ENCODE results near the gene CTU1.

Gene CTU1

DNA sequence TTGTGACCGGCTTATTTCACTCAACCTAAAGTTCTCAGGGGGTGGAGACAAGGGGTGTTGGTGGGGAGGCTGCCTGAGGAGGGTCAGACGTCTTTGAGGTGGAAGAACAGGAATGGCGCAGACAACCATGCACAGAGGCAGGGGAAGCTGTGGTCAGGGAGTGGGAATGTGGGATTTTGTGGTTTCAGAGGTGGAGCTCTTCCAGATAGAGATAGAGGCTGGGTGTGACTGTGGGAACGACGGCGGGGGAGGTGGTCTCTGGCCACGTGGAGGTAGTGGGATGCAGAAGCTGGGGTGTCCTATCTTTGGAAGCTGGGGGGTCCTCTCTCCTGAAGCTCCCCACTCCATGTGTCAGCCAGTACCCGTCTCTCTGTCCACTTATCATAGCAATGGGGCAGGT lies 17.7 kb downstream of the CTU1 start:
- TF ChIP-seq, protein P1, sequence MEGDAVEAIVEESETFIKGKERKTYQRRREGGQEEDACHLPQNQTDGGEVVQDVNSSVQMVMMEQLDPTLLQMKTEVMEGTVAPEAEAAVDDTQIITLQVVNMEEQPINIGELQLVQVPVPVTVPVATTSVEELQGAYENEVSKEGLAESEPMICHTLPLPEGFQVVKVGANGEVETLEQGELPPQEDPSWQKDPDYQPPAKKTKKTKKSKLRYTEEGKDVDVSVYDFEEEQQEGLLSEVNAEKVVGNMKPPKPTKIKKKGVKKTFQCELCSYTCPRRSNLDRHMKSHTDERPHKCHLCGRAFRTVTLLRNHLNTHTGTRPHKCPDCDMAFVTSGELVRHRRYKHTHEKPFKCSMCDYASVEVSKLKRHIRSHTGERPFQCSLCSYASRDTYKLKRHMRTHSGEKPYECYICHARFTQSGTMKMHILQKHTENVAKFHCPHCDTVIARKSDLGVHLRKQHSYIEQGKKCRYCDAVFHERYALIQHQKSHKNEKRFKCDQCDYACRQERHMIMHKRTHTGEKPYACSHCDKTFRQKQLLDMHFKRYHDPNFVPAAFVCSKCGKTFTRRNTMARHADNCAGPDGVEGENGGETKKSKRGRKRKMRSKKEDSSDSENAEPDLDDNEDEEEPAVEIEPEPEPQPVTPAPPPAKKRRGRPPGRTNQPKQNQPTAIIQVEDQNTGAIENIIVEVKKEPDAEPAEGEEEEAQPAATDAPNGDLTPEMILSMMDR (IDR thresholded peaks at IDR 0.05; ENCODE audit: control insufficient read depth, insufficient read depth, low read depth, low read length, missing control alignments) = no peak
- DNase-seq (ENCODE audit: low read depth) = no peak

DNA sequence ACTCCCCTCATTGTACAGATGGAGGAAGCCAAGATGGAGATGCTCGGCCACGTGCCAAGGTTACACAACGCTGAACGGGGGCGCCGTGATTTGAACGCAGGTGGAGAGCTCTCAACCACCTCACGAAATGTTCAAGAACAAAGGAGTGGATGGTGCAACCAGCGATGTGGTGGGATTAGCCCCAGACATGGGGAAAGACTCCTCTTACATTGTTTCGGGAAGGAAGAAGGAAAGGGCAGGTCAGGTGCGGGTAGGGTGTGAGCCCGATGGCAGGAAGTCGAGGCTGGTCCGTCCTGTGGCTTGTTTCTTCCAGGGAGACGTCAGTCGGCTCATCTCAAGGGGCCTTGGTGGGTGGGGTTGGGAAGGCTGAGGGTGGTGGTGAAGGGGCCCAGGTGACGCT lies 18.4 kb downstream of the CTU1 start:
- no peak for DNase-seq (ENCODE audit: low read depth)
- no peak overlapping the region for H3K4me3 ChIP-seq (ENCODE audit: control insufficient read depth, low read depth, low read length)
- TF ChIP-seq, protein P1 (IDR thresholded peaks at IDR 0.05; ENCODE audit: control insufficient read depth, insufficient read depth, low read depth, low read length, missing control alignments) = no peak

More for the DNA sequence above, 17.7 kb downstream of the CTU1 start:
- no peak overlapping the region for H3K4me3 ChIP-seq (ENCODE audit: control insufficient read depth, low read depth, low read length)

DNA sequence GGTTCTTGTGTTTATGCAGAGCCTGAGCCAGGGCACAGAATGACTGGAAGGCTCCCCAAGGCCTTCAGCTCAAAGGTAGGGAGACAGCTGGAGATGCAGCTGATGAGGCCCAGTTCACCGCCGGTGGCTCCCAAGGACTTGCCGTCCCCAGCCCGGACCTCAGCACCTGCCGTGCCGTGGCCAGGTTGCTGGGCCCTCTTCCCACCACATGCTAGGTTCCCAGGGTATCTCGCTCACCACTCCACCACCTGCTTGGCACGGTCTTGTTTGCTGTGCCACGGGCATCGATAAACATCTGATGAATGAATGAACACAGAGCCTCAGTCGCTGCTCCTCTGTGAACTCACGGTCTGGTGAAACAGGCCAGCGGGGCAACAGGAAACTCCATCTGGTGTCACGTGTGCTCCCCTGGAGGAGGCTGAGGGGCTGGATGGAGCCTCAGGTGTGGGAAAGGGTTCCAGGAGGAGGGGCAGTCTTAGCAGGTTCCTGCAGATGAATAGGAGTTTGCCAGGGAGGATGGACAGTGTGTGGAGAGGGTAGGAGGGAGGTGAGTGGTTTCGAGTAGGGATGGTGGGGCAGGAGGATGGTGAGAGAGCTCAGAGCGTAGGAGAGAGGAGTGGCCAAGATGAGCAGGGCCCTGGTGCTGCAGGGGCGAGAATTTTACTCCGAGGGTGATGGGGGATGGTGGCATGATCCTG lies 21.9 kb downstream of the CTU1 start:
- no peak overlapping the region for H3K4me3 ChIP-seq (ENCODE audit: control insufficient read depth, low read depth, low read length)
- no peak for DNase-seq (ENCODE audit: low read depth)
- TF ChIP-seq, protein P1 (IDR thresholded peaks at IDR 0.05; ENCODE audit: control insufficient read depth, insufficient read depth, low read depth, low read length, missing control alignments) = no peak

DNA sequence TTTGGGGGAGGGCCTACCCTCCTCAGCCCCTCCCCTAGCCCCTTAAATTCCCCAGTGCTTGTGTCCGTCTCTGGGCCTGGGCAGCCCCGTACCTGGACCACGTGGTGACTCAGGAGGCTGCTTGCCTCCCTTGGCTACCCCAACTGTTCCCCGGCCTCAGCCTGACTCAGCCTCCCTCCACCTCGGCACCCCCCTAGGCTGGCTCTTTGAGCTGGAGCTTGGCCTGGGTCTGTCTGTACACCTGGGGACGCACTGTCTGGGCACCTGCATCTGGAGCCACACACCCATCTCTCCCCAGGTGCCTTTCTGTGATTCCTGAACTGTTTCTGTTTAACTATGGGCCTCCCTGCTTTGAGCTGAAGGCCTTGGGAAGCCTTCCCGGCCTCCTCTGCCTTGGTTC lies 23.7 kb downstream of the CTU1 start:
- TF ChIP-seq, protein P1 (IDR thresholded peaks at IDR 0.05; ENCODE audit: control insufficient read depth, insufficient read depth, low read depth, low read length, missing control alignments) = no peak
- H3K4me3 ChIP-seq (ENCODE audit: control insufficient read depth, low read depth, low read length) = no peak overlapping the region
- DNase-seq (ENCODE audit: low read depth) = no peak

DNA sequence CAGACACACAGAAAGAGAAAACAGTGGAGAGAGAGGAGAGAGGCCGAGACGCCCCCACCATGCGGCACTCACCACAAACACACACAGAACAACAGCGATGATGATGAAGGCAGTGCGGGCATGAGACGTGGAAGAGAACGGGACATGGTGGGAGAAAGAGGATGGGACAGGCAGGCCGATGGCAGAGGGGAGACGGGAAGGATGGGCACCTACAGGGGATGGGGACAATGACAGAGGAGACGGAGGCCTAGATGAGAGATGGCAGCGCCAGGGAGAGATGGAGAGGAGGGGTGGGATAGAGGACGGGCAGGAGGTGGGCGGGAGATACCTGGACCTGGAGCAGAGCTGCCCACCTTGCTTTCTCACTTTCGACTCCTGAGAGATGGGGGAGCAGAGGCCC lies 24.4 kb downstream of the CTU1 start:
- TF ChIP-seq, protein P1 (IDR thresholded peaks at IDR 0.05; ENCODE audit: control insufficient read depth, insufficient read depth, low read depth, low read length, missing control alignments) = no peak
- no peak for DNase-seq (ENCODE audit: low read depth)
- no peak overlapping the region for H3K4me3 ChIP-seq (ENCODE audit: control insufficient read depth, low read depth, low read length)

DNA sequence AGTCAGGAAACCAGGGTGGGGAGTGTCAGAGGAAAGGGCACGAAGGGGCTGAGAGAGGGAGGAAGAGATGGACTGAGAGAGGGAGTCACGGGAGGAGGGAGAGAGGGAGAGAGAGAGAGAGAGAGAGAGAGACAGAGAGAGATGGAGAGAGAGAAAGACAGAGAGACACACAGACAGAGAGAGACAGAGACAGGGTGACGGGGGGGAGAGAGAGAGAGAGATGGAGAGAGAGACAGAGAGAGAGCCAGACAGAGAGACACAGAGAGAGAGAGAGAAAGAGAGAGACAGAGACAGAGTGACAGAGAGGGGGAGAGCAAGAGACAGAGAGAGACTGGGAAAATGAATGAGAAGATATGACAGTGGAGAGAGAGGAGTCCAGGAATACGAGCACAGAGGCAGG lies 25.0 kb downstream of the CTU1 start:
- DNase-seq (ENCODE audit: low read depth) = no peak
- H3K4me3 ChIP-seq (ENCODE audit: control insufficient read depth, low read depth, low read length) = no peak overlapping the region
- TF ChIP-seq, protein P1 (IDR thresholded peaks at IDR 0.05; ENCODE audit: control insufficient read depth, insufficient read depth, low read depth, low read length, missing control alignments) = no peak
